ENCODE results near the gene KLC4.

DNA sequence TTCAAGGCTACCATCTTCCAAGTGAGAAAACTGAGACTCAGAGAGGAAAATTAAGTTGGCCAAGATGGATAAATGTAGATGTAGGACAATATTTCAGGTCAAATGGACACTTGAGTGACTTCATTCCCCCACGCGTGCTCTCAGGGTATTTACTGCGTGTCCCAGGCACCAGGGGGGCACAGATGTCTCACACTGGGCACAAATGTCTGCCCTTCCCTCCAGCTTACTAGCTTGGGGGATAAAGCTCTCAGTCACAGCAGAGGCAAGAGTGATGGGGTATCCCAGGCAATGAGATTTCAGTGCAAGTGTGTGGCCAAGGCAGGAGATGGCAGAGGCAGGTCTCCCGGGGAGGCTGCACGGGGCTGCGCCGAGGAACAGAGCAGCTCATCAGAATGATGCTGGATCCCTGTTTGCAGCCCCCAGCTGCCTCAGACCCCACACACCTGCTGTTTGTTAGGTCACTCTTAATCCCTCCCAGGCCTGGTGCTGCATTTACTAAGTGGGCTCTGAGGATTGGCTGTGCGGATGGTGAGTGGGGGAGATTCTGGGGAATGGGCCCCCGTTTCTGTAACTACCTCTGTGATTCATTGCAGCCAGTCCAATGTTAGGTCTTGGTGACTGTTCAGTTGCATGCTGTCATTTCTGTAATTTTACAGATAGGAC, 60.8 kb downstream of the KLC4 start:
- no peak for TF ChIP-seq POLR2A (IDR thresholded peaks at IDR 0.05; ENCODE audit: low read length)
- no peak for TF ChIP-seq CHD2 (IDR thresholded peaks at IDR 0.05; ENCODE audit: low read length, partially characterized antibody)
- TF ChIP-seq RFX5 (IDR thresholded peaks at IDR 0.05) = no peak
- TF ChIP-seq, protein P1, sequence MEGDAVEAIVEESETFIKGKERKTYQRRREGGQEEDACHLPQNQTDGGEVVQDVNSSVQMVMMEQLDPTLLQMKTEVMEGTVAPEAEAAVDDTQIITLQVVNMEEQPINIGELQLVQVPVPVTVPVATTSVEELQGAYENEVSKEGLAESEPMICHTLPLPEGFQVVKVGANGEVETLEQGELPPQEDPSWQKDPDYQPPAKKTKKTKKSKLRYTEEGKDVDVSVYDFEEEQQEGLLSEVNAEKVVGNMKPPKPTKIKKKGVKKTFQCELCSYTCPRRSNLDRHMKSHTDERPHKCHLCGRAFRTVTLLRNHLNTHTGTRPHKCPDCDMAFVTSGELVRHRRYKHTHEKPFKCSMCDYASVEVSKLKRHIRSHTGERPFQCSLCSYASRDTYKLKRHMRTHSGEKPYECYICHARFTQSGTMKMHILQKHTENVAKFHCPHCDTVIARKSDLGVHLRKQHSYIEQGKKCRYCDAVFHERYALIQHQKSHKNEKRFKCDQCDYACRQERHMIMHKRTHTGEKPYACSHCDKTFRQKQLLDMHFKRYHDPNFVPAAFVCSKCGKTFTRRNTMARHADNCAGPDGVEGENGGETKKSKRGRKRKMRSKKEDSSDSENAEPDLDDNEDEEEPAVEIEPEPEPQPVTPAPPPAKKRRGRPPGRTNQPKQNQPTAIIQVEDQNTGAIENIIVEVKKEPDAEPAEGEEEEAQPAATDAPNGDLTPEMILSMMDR (IDR thresholded peaks at IDR 0.05) = no peak

Data from A549 (cell line).